Aorta (tissue), 5 donors: ENCODE measurements around the gene TXNRD3. TPM values are rescaled to one million over a fixed set of nuclear protein-coding genes. Genes with fewer than 3 reads are reported as not detected.
"Not testable (repeated sequence)": the region's sequence is repeated elsewhere in the genome, so short reads cannot be mapped to it uniquely, and the experiment has no call there.

Experiments
- ATAC-seq: fragments of 200-7000 bp; cut with Tn5 transposase; one replicate; pipeline ENCODE4 v1.9.1; 2022; ENCODE audit warnings: moderate library complexity; ENCODE audit not compliant: low FRiP score
- DNase-seq, 2 donors: peaks; one replicate each; pipeline ENCODE4 v3.0.0-alpha.2; 2020
- H3K27ac ChIP-seq, 2 donors: one replicate each; pipeline ENCODE4 v1.5.1; 2013; ENCODE audit warnings: low read length in 2 of 2, mild to moderate bottlenecking in 2 of 2, moderate library complexity in 2 of 2, control low read depth in 1 of 2, inconsistent platforms in 1 of 2, low read depth in 1 of 2
- H3K27me3 ChIP-seq, 2 donors: one replicate each; pipeline ENCODE4 v1.6.1; 2013; ENCODE audit warnings: control low read depth in 1 of 2, low read length in 1 of 2, mild to moderate bottlenecking in 1 of 2, moderate library complexity in 1 of 2; ENCODE audit not compliant: insufficient read depth in 2 of 2, control insufficient read depth in 1 of 2
- H3K36me3 ChIP-seq, 2 donors: one replicate each; pipeline ENCODE4 v1.6.1; 2013; ENCODE audit warnings: control low read depth in 1 of 2, low read length in 1 of 2, mild to moderate bottlenecking in 1 of 2; ENCODE audit not compliant: insufficient read depth in 2 of 2, control insufficient read depth in 1 of 2
- H3K4me1 ChIP-seq, 2 donors: one replicate each; pipeline ENCODE4 v1.6.1; 2013; ENCODE audit warnings: low read length in 2 of 2, control low read depth in 1 of 2, mild to moderate bottlenecking in 1 of 2, moderate library complexity in 1 of 2; ENCODE audit not compliant: insufficient read depth in 2 of 2, control insufficient read depth in 1 of 2
- H3K4me3 ChIP-seq, 2 donors: one replicate each; pipeline ENCODE4 v1.5.1; 2013; ENCODE audit warnings: low read length in 2 of 2, control low read depth in 1 of 2, mild to moderate bottlenecking in 1 of 2
- H3K9me3 ChIP-seq: one replicate; pipeline ENCODE4 v1.6.1; 2013; ENCODE audit warnings: mild to moderate bottlenecking, low read length; ENCODE audit not compliant: control insufficient read depth
- WGBS, 2 donors: extraction: QIAGEN DNeasy Blood & Tissue Kit; methylation state at CpG; one replicate each; pipeline ENCODE4 v1.1.7; 2013; 5-methylcytosine and 5-hydroxymethylcytosine counted together
- intact Hi-C, 2 donors: fragments of 100-400 bp; cut with DNase I; formaldehyde crosslinking; loops; one replicate each; pipeline versions ENCODE4 v1.14.2 to v1.15.0; 2022
- polyA plus RNA-seq, 2 donors: library from polyadenylated mRNA; stranded (reverse); fragments of 200-250 nt; gene quantifications; one replicate each; pipeline ENCODE4 v1.2.3, GENCODE V29; 2013
- total RNA-seq, 2 donors: library from RNA; stranded (reverse); fragmentation: NEBNext Ultra II Directional; extraction: Animal tissue kit (Norgen Biotek cat#: 25700); gene quantifications; one replicate each; pipeline ENCODE4 v1.2.1, GENCODE V29; 2021
- donor health status: healthy with polysubstance abuse.
- donor health status: Bipolar disorder and iron deficiency.
- donor health status: DM: no; HTN: no; CAD: no.
- donor health status: DM: no; HTN: no; CAD: no.
- donor health status: DM: yes; HTN: yes; CAD: no.

Gene TXNRD3
- total and polyA plus RNA-seq, 4 donors: 3.6 to 13.7 (median 5.7) TPM

GRCh38 chr3:126638790-126639189 lies 16.1 kb downstream of the TXNRD3 start:
- no peak overlapping the region for H3K4me3 ChIP-seq
- H3K4me1 ChIP-seq: no peaks in the 10 kb centered on the region
- DNase-seq: no peak
- H3K9me3 ChIP-seq: no peaks in the 10 kb centered on the region
- WGBS, 2 donors: 96% methylated on average over 1 of the region's 1 CpG
- H3K27me3 ChIP-seq: no peaks in the 10 kb centered on the region
- H3K27ac ChIP-seq: no peak overlapping the region
- peaks cover 0 to 12% of the 10 kb centered on the region in 2 donors for H3K36me3 ChIP-seq
- intact Hi-C loops: no loop called here
- no peak for ATAC-seq

DNA sequence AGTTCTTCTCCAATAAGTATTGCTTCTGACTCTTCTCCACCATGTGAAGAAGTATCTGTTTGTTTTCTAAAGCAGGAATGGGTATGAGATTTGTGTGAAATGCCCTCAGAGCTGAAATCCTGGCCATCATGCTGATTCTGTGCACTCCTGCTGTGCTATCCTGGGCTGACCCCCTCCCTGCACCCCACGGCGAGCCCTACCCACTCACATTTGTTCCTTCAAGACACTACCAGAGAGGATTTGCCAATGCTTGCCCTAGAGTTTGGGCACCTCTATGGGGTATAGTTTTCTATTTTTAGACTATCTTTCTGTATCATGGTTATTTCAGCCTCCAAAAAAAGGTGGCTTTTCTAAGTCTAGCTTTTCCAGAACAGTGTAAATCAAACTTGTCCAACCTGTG lies 18.5 kb downstream of the TXNRD3 start:
- WGBS, 2 donors: 78 to 86% methylated on average over 2 of the region's 2 CpGs
- intact Hi-C loops: no loop called here
- H3K27me3 ChIP-seq: no peaks in the 10 kb centered on the region
- DNase-seq (no peak), ATAC-seq (no peak)
- H3K4me1 ChIP-seq: no peaks in the 10 kb centered on the region
- no peaks in the 10 kb centered on the region for H3K9me3 ChIP-seq
- H3K4me3 ChIP-seq: no peak overlapping the region
- peaks cover 0 to 10% of the 10 kb centered on the region in 2 donors for H3K36me3 ChIP-seq
- no peak overlapping the region for H3K27ac ChIP-seq

DNA sequence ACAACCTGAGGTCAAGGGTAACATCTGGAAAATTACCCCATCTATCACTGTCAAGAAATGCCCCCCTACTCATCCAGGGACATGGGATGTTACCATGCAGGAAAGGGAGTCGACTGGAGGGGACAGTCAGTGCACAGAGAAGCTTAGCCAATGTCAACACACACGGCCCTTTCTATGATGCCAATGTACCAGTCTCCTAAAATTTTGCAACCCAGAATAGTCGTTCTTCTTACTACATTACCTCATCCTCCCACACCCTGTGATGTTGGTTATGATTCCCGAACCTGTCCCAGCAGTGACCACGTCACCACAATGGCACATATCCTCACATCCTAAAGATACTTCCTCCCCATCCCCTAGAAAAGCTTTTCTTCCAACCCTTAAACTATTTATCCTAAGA lies 20.1 kb downstream of the TXNRD3 start:
- H3K27ac ChIP-seq: no peak overlapping the region
- no peak for ATAC-seq
- H3K36me3 ChIP-seq: peaks cover 0 to 10% of the 10 kb centered on the region in 2 donors
- no peaks in the 10 kb centered on the region for H3K9me3 ChIP-seq
- WGBS, 2 donors: 53 to 56% methylated on average over 5 of the region's 5 CpGs
- H3K27me3 ChIP-seq: no peaks in the 10 kb centered on the region
- H3K4me3 ChIP-seq: no peak overlapping the region
- intact Hi-C loops: no loop called here
- DNase-seq: no peak
- H3K4me1 ChIP-seq: no peaks in the 10 kb centered on the region

DNA sequence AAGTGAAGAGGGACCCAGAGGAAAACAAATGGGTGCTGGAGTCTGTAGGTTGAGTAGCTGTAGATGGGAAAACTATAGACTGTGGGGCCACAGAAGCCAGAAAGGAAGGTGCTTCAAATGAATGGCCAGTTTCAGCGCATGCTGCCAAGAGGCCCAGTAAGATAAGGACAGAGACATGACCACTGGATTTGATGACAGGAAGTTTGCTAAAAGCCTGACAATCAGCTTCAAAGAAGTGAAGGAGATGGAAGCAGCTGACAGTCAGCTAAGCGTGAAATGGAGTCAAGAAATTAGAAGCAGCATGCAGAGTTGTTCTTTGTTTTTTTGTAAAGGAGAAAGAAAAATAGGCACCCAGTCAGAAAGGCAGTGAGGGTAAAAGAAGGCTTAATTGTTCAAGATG lies 24.9 kb downstream of the TXNRD3 start:
- DNase-seq: no peak
- intact Hi-C loops: no loop called here
- 91 to 96% methylated on average over 2 of the region's 2 CpGs for WGBS, 2 donors
- Histone ChIP-seq H3K4me3 (no peak overlapping the region), H3K36me3 (peaks cover 0 to 10% of the 10 kb centered on the region in 2 donors), H3K27ac (no peak overlapping the region), H3K9me3 (no peaks in the 10 kb centered on the region), H3K27me3 (no peaks in the 10 kb centered on the region), H3K4me1 (no peaks in the 10 kb centered on the region)
- ATAC-seq: no peak

DNA sequence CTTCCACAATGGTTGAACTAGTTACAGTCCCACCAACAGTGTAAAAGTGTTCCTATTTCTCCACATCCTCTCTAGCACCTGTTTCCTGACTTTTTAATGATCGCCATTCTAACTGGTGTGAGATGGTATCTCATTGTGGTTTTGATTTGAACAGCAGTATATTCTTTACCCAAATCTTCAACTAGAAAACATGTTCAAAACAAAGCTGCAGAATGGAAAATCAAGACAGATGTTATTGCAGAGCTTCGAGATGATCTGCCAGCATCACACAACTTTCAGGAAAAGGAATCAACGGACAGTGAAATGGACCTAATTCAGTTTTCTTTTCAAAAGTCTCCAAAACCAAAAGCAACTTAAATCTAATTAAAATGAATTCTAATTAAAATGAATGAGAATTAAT lies 29.2 kb downstream of the TXNRD3 start:
- H3K27ac ChIP-seq, H3K4me3 ChIP-seq, H3K4me1 ChIP-seq, intact Hi-C loops, H3K36me3 ChIP-seq, DNase-seq, H3K9me3 ChIP-seq, ATAC-seq, H3K27me3 ChIP-seq: not testable (repeated sequence)
- WGBS, 2 donors: 96 to 97% methylated on average over 3 of the region's 3 CpGs

- no peak for ATAC-seq
- DNase-seq: no peak
- no peaks in the 10 kb centered on the region for H3K9me3 ChIP-seq
- no peaks in the 10 kb centered on the region for H3K4me1 ChIP-seq
- no peaks in the 10 kb centered on the region for H3K27me3 ChIP-seq
- WGBS, 2 donors: 98 to 100% methylated on average over 1 of the region's 1 CpG
- H3K36me3 ChIP-seq: peaks cover 0 to 4% of the 10 kb centered on the region in 2 donors
- H3K4me3 ChIP-seq: no peak overlapping the region
- intact Hi-C loops: no loop called here
- no peak overlapping the region for H3K27ac ChIP-seq
Observed at GRCh38 chr3:126622694-126623093, 32.2 kb downstream of the TXNRD3 start.

DNA sequence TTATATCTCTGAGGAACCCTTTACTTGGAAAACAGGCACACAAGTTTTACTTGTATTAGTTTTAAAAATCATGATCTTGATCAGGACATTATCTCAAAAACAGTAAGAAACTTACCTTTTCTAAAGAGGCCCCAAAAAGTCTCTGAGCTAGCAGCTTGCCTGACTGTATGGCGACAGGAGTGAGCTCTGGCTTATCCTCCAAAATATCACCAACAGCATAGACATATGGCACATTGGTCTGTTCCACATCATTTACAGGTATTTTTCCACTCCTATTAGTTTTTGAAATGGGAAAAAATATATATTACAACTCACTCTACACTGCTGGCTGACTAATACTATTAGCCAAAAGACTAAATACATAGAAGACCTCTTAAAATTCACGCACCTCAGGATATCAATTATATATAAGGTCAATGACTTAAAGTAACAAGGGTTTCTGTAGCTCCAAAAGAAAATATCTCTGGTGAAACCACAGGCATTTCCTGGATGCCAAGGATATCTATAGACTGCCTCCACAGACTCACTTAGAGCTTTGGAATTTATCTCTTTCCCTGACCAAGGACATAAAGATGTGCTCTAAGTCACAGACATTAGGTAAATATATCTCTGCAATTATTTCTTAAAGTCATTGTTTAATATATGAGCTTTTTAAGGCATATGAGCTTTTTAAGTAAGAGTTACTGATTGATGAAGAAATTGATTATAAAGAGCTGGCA lies 33.1 kb downstream of the TXNRD3 start:
- no peak for DNase-seq

GRCh38 chr3:126621171-126621570 lies 33.8 kb downstream of the TXNRD3 start:
- no peaks in the 10 kb centered on the region for H3K9me3 ChIP-seq
- ATAC-seq (no peak), DNase-seq (no peak)
- no peak overlapping the region for H3K4me3 ChIP-seq
- H3K36me3 ChIP-seq: peaks cover 0 to 4% of the 10 kb centered on the region in 2 donors
- no peak overlapping the region for H3K27ac ChIP-seq
- intact Hi-C loops: no loop called here
- 95 to 100% methylated on average over 1 of the region's 1 CpG for WGBS, 2 donors
- H3K27me3 ChIP-seq: no peaks in the 10 kb centered on the region
- H3K4me1 ChIP-seq: no peaks in the 10 kb centered on the region

More for the DNA sequence above, 33.1 kb downstream of the TXNRD3 start:
- no peak for ATAC-seq
- 92 to 97% methylated on average over 2 of the region's 2 CpGs for WGBS, 2 donors
- no peak overlapping the region for H3K4me3 ChIP-seq
- H3K4me1 ChIP-seq: no peaks in the 10 kb centered on the region
- no peaks in the 10 kb centered on the region for H3K9me3 ChIP-seq
- no peaks in the 10 kb centered on the region for H3K27me3 ChIP-seq
- peaks cover 0 to 4% of the 10 kb centered on the region in 2 donors for H3K36me3 ChIP-seq
- no peak overlapping the region for H3K27ac ChIP-seq
- intact Hi-C loops: no loop called here

DNA sequence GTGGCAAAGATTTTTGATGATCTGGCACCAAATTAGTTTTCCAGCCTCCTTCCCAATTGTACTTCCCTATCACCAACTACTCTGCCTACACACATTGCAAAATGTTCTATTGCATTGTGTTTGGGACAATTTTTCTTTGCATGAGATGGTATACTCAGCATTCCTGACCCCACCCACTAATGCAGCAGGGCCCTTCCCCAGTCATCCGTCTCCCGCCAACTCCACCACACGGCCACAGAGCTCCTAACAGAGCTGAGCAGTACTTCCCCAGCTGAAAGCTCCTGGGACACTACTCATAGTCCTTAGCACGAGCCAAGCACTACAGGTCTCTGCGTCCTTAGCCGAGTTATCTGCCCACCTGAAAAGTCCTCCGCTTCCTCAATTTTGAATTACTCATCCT lies 34.2 kb downstream of the TXNRD3 start:
- H3K27ac ChIP-seq: no peak overlapping the region
- no peak for DNase-seq
- no peaks in the 10 kb centered on the region for H3K9me3 ChIP-seq
- no peaks in the 10 kb centered on the region for H3K4me1 ChIP-seq
- 83 to 89% methylated on average over 7 of the region's 7 CpGs for WGBS, 2 donors
- intact Hi-C loops: no loop called here
- no peaks in the 10 kb centered on the region for H3K27me3 ChIP-seq
- no peak for ATAC-seq
- H3K4me3 ChIP-seq: no peak overlapping the region
- H3K36me3 ChIP-seq: peaks cover 0 to 4% of the 10 kb centered on the region in 2 donors
